Caco-2 (cell line): ENCODE data around the gene AK3. TPM values are rescaled to one million over a fixed set of nuclear protein-coding genes. Genes with fewer than 3 reads are reported as not detected.

Source experiments
- BruUV-seq: library from RNA; stranded (reverse); fragments of 400-500 nt; replicated peaks from 2 replicates; lab custom pipeline; 2021; lab: Mats Ljungman, UMichigan
- CTCF ChIA-PET: fragments of 300-600 bp; sonication (Branson Sonifier 250); formaldehyde crosslinking; loops from one replicate; lab custom pipeline; 2022; ENCODE audit warnings: antibody characterized with exemption; lab: Charles Lee
- POLR2A ChIA-PET: fragments of 300-600 bp; sonication (Branson Sonifier 250); formaldehyde crosslinking; loops from one replicate; lab custom pipeline; 2022; ENCODE audit warnings: antibody characterized with exemption; lab: Charles Lee
- DNase-seq, 2 experiments: peaks; one replicate each; pipeline versions ENCODE4 v3.0.0 to v3.0.0-alpha.2; 2020 to 2022
- H3K27me3 ChIP-seq: replicated peaks from 2 replicates; pipeline ENCODE4 v1.6.0; 2011; ENCODE audit warnings: low read length; ENCODE audit not compliant: control insufficient read depth, insufficient read depth
- H3K36me3 ChIP-seq: 2 replicates; pipeline ENCODE4 v1.5.1; 2011; ENCODE audit warnings: low read length; ENCODE audit not compliant: control insufficient read depth, insufficient read depth
- H3K4me1 ChIP-seq: fragments of 250-450 bp; sonication (Bioruptor Pico); 2 replicates; pipeline ENCODE4 v1.5.1; 2020; ENCODE audit warnings: mild to moderate bottlenecking
- H3K4me3 ChIP-seq: 2 replicates; pipeline ENCODE4 v1.5.1; 2011; ENCODE audit warnings: low read depth, mild to moderate bottlenecking, control low read depth, low read length
- H3K9me3 ChIP-seq: fragments of 250-450 bp; sonication (Bioruptor Pico); 2 replicates; pipeline ENCODE4 v1.5.1; 2020; ENCODE audit warnings: mild to moderate bottlenecking, moderate library complexity
- H3K27ac Mint-ChIP-seq: one replicate; pipeline ENCODE4 v1.8.0; 2022; ENCODE audit warnings: mixed read lengths; ENCODE audit not compliant: unreplicated experiment
- H3K27me3 Mint-ChIP-seq: one replicate; pipeline ENCODE4 v1.8.0; 2022; ENCODE audit warnings: mixed read lengths; ENCODE audit not compliant: insufficient read depth, unreplicated experiment
- H3K36me3 Mint-ChIP-seq: one replicate; pipeline ENCODE4 v1.8.0; 2022; ENCODE audit warnings: mild to moderate bottlenecking, mixed read lengths; ENCODE audit not compliant: insufficient read depth, unreplicated experiment
- H3K4me1 Mint-ChIP-seq: one replicate; pipeline ENCODE4 v1.8.0; 2022; ENCODE audit warnings: low read depth, mixed read lengths; ENCODE audit not compliant: unreplicated experiment
- H3K4me3 Mint-ChIP-seq: one replicate; pipeline ENCODE4 v1.8.0; 2022; ENCODE audit warnings: mild to moderate bottlenecking, moderate library complexity, mixed read lengths; ENCODE audit not compliant: unreplicated experiment
- H3K9me3 Mint-ChIP-seq: one replicate; pipeline ENCODE4 v1.8.0; 2022; ENCODE audit warnings: mixed read lengths; ENCODE audit not compliant: unreplicated experiment
- intact Hi-C: fragments of 100-400 bp; cut with micrococcal nuclease; formaldehyde crosslinking; loops from one replicate; pipeline ENCODE4 v1.10.0; 2022; ENCODE audit not compliant: unreplicated experiment
- total RNA-seq: library from RNA; stranded (reverse); gene quantifications from 2 replicates; pipeline ENCODE4 v1.2.3, GENCODE V29; 2022
- TF ChIP-seq, protein P1 (sequence below), 2 experiments: fragments of 200-600 bp in 1 of 2; IDR thresholded peaks; 1 replicate in 1 of 2; 2 replicates in 1 of 2; pipeline versions ENCODE4 v1.5.1 to v1.8.0; 2011 to 2022; ENCODE audit warnings: antibody characterized with exemption in 1 of 2, control low read depth in 1 of 2, inconsistent platforms in 1 of 2, low read depth in 1 of 2, low read length in 1 of 2, mild to moderate bottlenecking in 1 of 2, moderate library complexity in 1 of 2; ENCODE audit not compliant: insufficient read depth in 1 of 2, severe bottlenecking in 1 of 2, unreplicated experiment in 1 of 2

Gene AK3
- total RNA-seq, 1 experiment from 2014 or later = 32.0 TPM

GRCh38 chr9:4706021-4706420 lies 35.0 kb downstream of the AK3 start:
- no peaks in the 10 kb centered on the region for H3K9me3 ChIP-seq
- no peak overlapping the region for H3K4me3 ChIP-seq
- POLR2A ChIA-PET = no interaction called here
- no peaks in the 10 kb centered on the region for H3K27me3 ChIP-seq
- Mint-ChIP-seq H3K9me3 (no peaks in the 10 kb centered on the region), H3K4me3 (no peak overlapping the region), H3K4me1 (no peaks in the 10 kb centered on the region), H3K27ac (no peak overlapping the region), H3K36me3 (peaks cover 23% of the 10 kb centered on the region), H3K27me3 (no peaks in the 10 kb centered on the region)
- no peak for DNase-seq
- intact Hi-C loops = no loop called here
- H3K4me1 ChIP-seq = no peaks in the 10 kb centered on the region
- CTCF ChIA-PET = no interaction called here
- H3K36me3 ChIP-seq = no peaks in the 10 kb centered on the region
- BruUV-seq = no TSS peak
- TF ChIP-seq, protein P1, sequence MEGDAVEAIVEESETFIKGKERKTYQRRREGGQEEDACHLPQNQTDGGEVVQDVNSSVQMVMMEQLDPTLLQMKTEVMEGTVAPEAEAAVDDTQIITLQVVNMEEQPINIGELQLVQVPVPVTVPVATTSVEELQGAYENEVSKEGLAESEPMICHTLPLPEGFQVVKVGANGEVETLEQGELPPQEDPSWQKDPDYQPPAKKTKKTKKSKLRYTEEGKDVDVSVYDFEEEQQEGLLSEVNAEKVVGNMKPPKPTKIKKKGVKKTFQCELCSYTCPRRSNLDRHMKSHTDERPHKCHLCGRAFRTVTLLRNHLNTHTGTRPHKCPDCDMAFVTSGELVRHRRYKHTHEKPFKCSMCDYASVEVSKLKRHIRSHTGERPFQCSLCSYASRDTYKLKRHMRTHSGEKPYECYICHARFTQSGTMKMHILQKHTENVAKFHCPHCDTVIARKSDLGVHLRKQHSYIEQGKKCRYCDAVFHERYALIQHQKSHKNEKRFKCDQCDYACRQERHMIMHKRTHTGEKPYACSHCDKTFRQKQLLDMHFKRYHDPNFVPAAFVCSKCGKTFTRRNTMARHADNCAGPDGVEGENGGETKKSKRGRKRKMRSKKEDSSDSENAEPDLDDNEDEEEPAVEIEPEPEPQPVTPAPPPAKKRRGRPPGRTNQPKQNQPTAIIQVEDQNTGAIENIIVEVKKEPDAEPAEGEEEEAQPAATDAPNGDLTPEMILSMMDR (IDR thresholded peaks at IDR 0.05; ENCODE audit: insufficient read depth in 1 of 2, low read depth in 1 of 2, low read length in 1 of 2, severe bottlenecking in 1 of 2, unreplicated experiment in 1 of 2) = no peak

GRCh38 chr9:4704129-4704528 lies 36.9 kb downstream of the AK3 start:
- H3K36me3 Mint-ChIP-seq = peaks cover 24% of the 10 kb centered on the region
- H3K4me1 ChIP-seq = 0 out of 2 replicates have a peak, but pooled peaks cover 6% of the 10 kb centered on the region
- H3K4me3 Mint-ChIP-seq = no peak overlapping the region
- DNase-seq = no peak
- BruUV-seq = no TSS peak
- ChIA-PET POLR2A (no interaction called here), CTCF (no interaction called here)
- H3K4me1 Mint-ChIP-seq = no peaks in the 10 kb centered on the region
- TF ChIP-seq, protein P1 (IDR thresholded peaks at IDR 0.05; ENCODE audit: insufficient read depth in 1 of 2, low read depth in 1 of 2, low read length in 1 of 2, severe bottlenecking in 1 of 2, unreplicated experiment in 1 of 2) = no peak
- intact Hi-C loops = no loop called here
- H3K27ac Mint-ChIP-seq = no peak overlapping the region
- no peaks in the 10 kb centered on the region for H3K9me3 Mint-ChIP-seq
- H3K27me3 Mint-ChIP-seq = no peaks in the 10 kb centered on the region
- H3K27me3 ChIP-seq = no peaks in the 10 kb centered on the region
- H3K36me3 ChIP-seq = no peaks in the 10 kb centered on the region
- H3K9me3 ChIP-seq = no peaks in the 10 kb centered on the region
- H3K4me3 ChIP-seq = no peak overlapping the region

- Mint-ChIP-seq H3K27me3 (no peaks in the 10 kb centered on the region), H3K9me3 (no peaks in the 10 kb centered on the region), H3K27ac (no peak overlapping the region), H3K36me3 (peaks cover 18% of the 10 kb centered on the region), H3K4me1 (no peaks in the 10 kb centered on the region), H3K4me3 (no peak overlapping the region)
- H3K27me3 ChIP-seq = no peaks in the 10 kb centered on the region
- intact Hi-C loops = no loop called here
- POLR2A ChIA-PET = no interaction called here
- no peaks in the 10 kb centered on the region for H3K36me3 ChIP-seq
- H3K4me3 ChIP-seq = no peak overlapping the region
- H3K9me3 ChIP-seq = no peaks in the 10 kb centered on the region
- TF ChIP-seq, protein P1 (IDR thresholded peaks at IDR 0.05; ENCODE audit: insufficient read depth in 1 of 2, low read depth in 1 of 2, low read length in 1 of 2, severe bottlenecking in 1 of 2, unreplicated experiment in 1 of 2) = no peak
- H3K4me1 ChIP-seq = 0 out of 2 replicates have a peak, but pooled peaks cover 6% of the 10 kb centered on the region
- BruUV-seq = no TSS peak
- no peak for DNase-seq
- CTCF ChIA-PET = no interaction called here
Observed at GRCh38 chr9:4701526-4701925, 39.5 kb downstream of the AK3 start.
